ENCODE measurements around the gene CHFR.
"Not testable (repeated sequence)": the region's sequence is repeated elsewhere in the genome, so short reads cannot be mapped to it uniquely, and the experiment has no call there.

The CHFR gene

GRCh38 chr12:132887513-132888351, at the start of gene CHFR:
TSS of gene CHFR (minus strand) at chr12:132887605. CDS start at chr12:132887328, 277 bp downstream.
- DNase-seq: peak; percentile 96

DNA sequence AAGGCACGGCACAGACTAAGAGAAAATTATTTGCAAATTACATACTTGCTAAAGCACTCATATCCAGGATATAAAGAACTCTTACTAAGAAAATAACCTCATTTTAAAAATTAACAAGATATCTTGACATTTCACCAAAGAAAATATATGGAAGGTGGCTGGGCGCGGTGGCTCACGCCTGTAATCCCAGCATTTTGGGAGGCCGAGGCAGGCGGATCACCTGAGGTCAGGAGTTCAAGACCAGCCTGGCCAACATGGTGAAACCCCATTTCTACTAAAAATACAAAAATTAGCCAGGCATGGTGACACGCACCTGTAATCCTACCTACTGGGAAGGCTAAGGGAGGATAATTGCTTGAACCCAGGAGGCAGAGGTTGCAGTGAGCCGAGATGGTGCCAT, 49.5 kb upstream of the CHFR start:
- not testable (repeated sequence) for DNase-seq

- DNase-seq: no peak
Measured at GRCh38 chr12:132936163-132936562, 48.8 kb upstream of the CHFR start.

- no peak for DNase-seq
Measured at GRCh38 chr12:132926415-132926833, 39.0 kb upstream of the CHFR start.

GRCh38 chr12:132925597-132926414, 38.4 kb upstream of the CHFR start:
- DNase-seq: no peak

- DNase-seq: no peak
Measured at GRCh38 chr12:132924356-132924755, 37.0 kb upstream of the CHFR start.

- no peak for DNase-seq
Measured at GRCh38 chr12:132923356-132923909, 36.0 kb upstream of the CHFR start.

GRCh38 chr12:132922676-132923075, 35.3 kb upstream of the CHFR start:
- no peak for DNase-seq

DNA sequence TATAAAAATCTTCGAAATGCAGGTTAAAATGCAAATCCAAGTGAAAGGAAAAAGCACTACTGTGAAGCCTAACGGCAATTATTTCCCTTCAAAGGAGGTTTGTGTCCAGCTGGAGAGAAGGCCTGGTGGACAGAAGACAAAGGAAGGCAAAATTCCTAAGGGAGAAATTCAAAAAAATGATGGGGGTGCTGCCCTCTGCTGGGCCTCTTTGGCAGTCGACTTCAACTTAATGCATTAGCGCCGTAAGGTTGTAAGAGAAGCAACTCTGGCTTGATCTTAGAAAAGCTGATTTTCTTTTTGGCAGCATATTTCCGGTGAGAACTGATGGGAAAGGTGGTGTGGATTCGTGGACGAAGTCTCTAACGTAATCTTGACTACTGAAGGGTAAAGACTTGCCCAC, 34.3 kb upstream of the CHFR start:
- DNase-seq: no peak

DNA sequence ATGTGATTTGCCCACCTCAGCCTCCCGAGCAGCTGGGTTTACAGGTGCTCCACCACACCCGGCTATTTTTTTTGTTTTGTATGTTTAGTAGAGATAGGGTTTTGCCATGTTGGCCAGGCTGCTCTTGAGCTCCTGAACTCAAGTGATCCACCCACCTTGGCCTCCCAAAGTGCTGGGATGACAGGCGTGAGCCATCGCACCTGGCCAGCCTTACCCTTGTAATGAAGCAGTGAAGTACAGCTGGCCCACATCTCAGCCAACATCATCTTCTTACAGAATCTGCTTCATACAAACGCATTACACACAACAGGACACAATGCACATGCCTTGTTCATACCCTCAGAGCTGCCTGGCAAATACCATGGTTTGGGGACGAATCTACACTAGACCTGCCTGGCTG, 31.3 kb upstream of the CHFR start:
- DNase-seq: no peak

GRCh38 chr12:132909030-132909368, 21.6 kb upstream of the CHFR start:
- DNase-seq: no peak

DNA sequence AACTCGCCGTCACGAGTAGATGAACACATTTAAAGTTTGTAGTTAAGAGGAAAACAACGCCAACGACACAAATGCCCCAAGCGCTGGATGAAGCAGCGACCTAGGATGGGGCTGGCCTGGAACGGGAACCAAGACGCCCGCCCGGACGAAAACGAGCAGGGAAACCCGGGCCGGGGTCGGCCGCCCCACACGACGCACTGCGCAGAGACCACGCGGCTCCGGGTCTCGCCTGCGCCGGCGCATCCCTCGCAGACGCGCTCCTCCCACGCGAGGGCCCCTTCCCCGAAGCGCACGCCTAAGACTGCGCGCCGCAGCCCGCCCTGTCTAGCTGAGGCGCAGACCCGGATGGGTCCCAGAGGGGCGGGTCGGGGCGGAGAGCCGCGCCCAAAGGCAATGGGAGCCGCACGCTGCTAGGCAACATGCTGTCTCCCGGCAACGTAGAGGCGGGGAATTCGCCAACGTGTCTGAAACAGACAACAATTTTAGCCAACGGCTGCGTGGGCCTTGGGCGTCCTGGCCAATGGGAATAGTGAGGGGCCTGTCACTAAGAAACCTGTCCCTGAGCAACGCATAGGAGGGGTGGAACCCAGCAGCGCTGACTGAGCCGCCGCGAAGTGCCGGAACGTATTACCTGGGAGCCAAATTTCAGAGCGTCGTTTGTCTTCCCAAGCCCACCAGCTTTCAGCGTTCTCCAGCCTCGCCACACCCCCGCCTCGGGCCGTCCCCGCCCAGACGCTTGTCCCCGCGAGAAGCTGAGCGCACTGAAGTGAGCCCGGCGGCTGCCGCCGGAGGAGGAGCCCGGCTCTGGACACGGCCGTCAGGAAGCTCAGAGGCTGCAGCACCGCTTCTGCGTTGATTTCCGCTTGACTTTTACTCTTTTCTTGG, 21.0 kb upstream of the CHFR start:
- DNase-seq: peak; percentile 98

- DNase-seq: not testable (repeated sequence)
Measured at GRCh38 chr12:132907789-132908144, 20.4 kb upstream of the CHFR start.

GRCh38 chr12:132907216-132907615, 19.8 kb upstream of the CHFR start:
- DNase-seq: no peak

GRCh38 chr12:132904718-132905328, 17.4 kb upstream of the CHFR start:
- peak; percentile 89 for DNase-seq

DNA sequence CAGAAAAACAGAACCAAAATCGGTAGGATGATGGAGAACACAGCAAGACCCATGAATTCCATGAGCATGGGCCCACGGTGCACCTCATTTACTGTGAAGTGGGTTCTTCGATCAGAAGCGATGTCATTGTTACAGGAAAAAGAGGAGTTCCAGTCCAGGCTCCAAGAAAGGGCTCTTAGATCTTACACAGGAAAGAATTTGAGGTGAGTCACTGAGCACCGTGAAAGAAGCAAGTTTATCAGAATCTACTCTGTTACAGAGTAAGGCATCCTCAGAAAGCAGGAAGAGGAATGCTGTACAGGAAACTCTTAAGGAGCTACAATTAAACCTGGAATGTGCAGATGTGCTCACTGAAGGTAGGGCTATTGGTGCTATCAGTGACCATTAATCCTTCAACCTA, 11.6 kb upstream of the CHFR start:
- DNase-seq: no peak

DNA sequence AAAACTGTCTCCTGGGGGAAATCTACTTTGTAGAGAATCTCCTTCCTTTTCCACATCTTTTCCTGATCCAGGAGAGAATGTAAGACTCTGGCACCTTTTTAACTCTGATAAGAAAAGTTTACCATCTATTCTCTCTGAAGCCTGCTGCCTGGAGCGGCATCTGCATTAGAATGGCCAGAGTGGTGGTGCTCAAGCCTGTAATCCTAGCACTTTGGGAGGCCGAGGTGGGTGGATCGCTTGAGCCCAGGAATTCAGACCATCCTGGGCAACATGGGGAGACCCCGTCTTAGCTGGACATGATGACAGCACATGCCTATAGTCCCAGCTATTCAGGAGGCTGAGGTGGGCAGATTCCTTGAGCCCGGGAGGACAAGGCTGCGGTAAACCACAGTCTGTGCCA, 1.4 kb upstream of the CHFR start:
- no peak for DNase-seq

DNA sequence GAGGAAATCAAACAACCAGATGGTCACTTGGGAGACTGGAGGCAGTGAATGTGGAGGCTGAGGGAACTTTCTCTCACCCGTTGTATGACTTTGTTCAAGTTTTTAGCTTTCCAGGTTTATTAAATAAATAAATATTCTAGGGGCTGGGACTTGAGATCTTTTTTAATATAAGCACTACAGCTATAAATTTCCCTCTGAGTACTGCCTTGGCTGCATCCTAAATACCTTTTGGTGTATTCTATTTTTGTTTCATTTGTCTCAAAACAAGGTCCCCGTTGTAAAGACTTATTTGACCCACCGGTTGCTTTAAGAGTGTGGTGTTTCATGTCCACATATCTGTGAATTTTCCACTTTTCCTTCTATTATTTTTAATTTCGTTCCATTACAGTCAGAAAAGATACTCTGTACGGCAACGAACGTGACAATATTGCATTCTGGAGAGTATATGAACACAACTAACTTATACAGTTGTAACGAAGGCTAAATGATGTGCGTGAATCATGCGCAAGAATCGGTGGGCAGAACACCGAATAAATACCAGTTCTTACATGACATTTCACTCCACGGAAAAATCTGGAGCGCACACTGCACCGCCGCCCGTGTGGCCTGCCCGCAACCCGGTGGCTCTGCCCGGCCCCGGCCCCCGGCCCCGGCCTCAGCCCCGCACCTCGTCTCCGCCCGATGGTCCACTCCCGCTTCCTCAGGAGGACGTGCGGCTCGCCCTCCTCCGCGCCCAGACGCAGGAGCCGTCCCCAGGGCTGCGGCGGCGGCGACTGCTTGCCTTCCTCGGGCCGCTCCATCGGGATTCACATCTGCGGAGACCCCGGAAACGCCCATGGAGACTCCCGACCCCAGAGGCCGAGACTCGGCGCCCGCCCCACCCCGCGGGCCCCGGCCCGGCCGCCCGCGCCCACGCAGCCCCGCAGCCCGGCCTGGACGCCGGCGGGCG, 602 bp downstream of the CHFR start:
- peak; percentile 18 for DNase-seq

DNA sequence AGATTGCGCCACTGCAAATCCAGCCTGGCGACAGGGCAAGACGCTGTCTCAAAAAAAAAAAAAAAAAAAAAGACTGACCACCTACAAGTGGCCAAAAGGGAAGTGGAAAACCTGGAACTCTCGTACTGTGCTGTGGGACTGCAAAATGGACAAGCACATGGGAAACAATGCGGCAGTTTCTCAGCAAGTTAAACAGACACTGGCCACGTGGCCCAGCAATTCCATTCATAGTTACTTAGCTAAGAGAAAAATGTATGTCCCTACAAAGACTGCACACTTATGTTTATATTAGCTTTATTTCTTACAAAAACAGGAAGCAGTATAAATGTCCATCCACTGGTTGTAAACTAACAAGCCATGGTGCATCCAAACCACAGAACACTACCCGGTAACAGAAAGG, 5.6 kb downstream of the CHFR start:
- no peak for DNase-seq

- not testable (repeated sequence) for DNase-seq
Measured at GRCh38 chr12:132874620-132875019, 12.8 kb downstream of the CHFR start.

DNA sequence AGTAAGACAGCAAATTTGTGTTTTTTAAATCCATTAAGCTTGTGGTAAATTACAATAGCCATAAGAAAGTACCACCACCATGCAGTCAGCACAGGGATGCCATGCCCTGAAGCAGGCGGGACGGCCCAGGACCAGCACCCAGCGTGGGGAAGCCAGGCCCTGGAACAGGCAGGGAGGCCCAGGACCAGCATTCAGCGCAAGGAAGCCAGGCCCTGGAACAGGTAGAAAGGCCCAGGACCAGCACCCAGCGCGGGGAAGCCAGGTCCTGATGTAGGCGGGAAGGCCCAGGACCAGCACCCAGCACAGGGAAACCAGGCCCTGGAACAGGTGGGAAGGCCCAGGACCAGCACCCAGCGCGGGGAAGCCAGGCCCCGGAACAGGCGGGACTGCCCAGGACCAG, 13.2 kb downstream of the CHFR start:
- DNase-seq: no peak
